SHP77 treated with DMSO at 0.1 percent for 48 hours (cell line): Measurements from ENCODE around the gene RALGAPB.

Source experiments
- DNase-seq: peaks from one replicate; lab custom pipeline; 2025; lab: John Stamatoyannopoulos, UW

RALGAPB gene

DNA sequence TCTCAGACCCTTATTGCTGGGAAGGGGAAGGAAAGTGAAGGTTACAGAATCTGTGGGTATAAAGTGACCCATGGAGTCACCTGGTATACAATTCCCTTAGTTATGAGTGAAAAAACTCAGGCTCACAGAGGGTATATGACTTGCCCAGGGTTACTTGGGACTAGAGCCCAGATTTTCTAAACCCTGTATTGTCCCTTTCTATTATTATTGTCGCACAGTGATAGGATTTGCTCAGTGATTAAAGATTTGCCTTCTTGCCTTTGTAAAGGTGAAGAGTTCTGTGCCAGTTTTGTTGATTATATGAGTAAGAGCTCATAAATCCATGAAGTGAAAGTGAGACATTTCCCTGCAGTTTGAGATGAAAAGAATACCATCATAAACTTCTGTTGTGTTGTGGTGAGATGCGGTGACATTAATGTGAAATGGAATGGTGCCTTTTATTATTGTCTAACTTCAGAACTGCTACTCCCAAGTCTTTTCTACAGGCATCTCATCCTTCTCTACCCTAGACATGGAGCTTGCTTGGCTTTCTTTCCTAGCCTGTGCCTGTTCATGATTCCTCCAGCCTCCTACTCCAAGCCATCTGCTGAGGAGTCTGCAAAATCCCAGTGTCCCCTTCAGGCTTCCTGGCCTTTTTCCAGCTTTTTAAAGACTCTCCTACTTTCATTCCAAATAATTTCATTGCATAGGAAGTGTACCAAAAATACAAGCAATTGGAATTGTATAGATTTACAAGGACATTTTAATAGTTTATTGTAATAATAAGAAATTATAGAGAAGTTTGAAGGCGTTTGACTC lies 74.8 kb downstream of the RALGAPB start:
- no peak for DNase-seq

DNA sequence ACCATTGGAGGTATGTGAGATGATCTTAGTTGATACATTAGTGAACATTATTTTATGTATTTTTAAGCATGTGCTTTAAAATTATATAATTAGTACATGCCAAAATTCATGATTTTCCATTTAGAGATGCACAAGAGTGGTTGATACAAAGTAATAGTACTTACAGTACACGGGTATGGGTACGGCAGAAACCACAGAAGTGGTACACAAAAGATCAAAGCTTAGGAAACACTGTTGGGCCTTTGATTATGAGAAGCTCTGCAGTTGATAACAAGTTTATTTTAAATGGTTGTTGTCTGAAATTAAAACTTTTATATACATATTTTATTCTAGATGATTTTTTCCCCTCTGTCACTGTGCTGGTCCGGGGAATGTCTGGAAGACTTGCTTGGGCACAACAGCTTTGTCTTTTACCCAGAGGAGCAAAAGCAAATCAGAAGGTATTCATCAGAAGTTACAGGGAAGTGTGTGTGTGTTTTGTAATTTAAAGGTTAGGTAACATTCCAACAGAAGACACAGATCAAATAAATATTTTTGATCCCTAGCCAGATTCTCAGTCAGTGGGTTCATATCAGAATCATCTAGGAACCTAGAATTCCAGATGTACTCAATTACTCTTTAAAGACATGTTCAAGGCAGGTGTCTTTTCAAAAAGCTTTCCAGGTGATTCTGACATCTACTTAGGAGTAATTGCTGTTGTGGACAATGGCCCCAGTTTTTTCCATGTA lies 75.9 kb downstream of the RALGAPB start:
- no peak for DNase-seq

DNA sequence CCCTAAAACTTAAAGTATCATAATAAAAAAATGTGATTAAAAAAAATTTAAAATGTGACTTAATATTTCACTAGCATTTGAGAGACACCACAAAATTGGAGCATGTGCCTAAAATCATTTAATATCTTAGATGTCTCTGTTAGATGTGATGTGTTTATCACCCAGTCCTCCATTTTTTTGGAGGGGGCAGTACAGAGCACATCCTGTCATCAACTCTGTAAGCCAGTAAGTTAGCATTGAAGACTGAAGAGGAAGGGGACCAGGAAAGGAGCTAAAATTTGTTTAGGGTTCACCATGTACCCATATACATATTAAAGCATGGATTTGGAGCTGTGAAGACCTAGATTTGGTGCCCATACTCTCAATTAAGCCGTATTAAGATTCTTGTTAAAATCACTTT lies 77.6 kb downstream of the RALGAPB start:
- no peak for DNase-seq

DNA sequence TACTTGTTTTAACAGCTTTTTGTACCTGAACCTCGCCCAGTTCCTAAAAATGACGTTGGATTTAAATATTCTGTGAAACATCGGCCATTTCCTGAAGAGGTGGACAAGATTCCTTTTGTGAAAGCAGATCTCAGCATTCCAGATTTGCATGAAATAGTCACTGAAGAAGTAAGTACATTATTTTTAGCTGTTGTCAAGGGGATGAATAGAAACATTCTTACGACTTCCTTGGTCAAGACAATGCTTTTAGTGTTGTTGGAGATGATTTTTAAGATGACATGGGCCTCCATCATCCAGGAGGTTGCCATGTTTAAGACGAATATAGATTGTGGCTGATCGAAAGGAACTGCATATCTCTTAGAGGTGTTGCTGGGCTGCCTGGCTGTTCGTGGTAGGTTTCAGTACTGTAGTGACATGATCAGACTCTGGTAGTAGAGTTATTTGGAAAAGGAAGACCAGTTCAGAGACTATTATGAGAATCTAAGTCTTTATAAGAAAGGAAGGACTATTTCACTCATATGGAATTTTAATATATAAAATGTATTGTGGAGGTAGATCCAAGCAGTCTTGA lies 78.5 kb downstream of the RALGAPB start:
- no peak for DNase-seq

DNA sequence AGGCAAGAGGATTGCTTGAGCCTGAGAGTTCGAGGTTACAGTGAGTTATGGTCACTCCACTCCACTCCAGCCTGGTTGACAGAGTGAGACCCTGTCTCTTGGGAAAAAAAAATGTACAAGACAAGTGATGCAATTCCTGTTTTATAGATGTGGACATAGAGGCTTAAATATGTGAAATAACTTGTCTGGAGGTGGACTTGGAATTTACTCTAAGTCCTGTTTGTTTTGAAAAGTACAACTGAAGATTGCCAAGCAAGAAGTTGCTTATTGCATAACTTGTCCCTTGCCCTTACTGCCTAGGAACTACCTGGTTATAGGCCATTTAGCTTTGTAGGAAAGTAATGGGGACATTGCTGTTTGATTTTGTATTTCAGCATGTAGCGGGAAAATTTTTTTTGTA lies 82.3 kb downstream of the RALGAPB start:
- no peak for DNase-seq

DNA sequence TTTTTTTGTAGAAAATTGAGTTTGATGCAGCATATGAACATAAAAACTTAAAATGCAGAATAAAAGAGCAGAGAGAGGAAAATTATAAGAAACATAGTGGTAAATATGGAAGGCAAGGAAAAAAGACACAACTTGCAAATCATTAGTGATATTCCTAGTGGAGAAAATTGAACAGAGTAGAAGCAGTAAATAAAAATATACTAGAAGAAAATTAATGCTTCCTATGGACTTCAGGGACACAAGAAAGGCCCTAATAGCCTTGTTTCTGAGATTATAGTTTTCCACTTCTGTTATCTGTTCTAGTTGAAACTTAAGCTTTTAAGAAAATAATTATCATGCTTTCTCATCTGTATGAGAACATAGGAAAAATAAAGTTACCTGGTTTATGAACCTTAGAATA lies 82.8 kb downstream of the RALGAPB start:
- DNase-seq, result no peak

DNA sequence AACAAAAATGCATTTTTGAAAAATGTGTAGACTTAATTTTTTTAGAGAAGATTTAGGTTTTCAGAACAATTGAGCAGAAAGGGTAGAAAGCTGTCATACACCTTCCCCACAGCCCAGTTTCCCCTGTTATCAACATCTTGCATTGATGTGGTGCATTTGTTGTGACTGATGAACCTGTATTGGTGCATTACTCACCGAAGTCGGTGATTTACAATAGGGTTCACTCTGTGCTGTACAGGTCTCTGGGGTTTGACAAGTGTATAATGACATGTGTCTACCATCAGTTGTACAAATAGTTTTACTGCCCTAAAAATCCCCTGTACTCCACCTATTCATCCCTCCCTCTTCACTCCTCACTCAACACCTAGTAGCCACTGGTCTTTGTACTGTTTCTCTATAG lies 84.5 kb downstream of the RALGAPB start:
- no peak for DNase-seq

DNA sequence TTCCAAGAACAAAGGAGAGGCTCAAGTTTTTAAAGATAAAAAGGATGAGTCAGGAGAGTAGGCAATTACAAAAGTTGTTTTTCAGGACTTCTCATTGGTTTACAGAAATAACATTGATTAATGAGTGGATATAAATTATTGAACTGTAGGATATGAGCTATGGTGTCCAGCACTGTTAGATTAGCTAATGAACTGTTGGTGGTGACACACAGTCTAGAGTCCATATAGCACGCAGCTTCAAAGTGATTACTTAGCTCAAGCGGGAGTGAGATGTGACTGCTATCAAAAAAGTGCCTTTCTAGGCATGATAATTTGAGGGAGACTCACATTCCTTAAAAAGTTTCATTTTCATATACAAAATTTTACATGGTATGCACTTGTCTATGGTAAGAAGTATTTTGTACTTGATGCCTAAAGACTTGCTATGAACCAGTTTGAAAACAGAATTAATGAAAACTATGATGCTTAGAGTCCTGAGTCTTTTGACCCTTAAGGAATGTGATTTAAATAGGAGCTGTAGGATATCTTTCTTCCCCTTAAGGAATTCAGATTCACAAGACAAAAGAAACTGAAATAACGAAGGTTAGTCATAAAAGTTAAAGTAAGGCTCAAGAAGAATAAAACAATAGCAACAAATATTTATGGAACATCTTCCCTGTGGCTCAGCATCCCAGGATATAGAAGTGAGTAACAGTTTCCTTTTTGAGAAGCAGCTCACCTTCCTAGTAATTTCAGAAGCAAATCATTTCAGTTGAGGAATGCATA lies 86.1 kb downstream of the RALGAPB start:
- no peak for DNase-seq

DNA sequence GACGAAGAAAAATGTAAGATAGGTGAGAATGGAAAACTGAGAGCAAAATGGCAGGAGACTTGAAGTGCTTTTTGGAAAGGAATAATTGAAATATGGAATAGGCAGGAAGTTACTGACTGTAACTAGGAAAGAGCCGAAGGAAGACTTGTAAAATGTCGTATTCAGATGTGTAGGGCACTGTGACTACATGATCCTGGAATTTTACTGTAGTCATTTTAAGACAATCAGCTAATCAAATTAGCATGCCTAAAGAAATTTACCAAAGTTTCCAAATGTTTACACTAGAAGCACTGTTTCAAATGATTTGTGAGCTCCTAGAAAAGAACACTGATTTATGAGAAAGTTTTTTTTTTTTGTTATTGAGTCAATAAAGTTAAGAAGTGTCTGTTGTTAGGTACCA lies 87.1 kb downstream of the RALGAPB start:
- no peak for DNase-seq

DNA sequence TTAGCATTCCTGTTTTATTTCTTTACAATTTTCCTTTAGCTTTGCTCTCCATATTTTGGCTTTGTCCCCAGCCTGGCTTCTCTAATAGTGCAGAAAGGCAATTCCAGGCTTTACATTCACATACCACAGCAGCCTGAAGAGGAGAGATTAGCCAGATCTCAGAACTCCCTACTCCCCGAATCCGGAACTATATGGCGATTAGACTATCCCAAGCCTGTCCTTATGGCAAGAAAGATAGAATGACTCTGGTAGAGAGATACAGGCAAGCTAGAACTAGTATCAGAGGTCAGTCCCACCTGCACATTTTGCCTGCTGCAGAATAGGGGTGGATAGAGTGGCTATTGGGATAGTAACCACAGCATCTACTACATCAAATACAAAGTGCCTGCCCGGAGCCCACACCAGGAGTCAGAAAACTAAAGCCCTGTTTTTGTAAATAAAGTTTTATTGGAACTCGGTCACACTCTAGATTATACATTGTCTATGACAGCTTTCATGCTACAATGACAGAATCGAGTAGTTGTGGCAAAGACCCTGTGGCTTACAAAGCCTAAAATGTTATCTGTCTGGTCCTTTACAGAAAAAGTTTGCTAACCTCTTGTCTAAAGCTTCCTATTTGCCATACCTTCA lies 91.3 kb downstream of the RALGAPB start:
- DNase-seq, result no peak

DNA sequence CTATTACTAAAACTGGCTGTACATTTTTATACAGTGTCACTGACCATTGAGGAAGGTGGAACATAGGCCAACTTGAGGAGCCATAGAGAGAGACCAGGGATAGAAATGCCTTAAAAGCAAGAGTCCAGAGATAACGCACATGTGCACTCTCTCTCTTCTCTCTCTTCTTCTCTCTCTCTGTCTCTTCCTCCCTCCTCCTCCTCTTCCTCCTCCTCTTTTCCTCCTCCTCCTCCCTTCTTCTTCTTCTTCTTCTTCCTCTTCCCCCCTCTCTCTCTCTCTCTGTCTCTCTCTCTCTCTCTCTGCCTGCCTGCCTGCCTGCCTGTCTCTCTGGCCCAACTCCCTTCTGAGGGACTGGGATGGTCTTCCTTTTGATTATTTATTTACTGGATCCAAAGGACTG lies 92.0 kb downstream of the RALGAPB start:
- no peak for DNase-seq

DNA sequence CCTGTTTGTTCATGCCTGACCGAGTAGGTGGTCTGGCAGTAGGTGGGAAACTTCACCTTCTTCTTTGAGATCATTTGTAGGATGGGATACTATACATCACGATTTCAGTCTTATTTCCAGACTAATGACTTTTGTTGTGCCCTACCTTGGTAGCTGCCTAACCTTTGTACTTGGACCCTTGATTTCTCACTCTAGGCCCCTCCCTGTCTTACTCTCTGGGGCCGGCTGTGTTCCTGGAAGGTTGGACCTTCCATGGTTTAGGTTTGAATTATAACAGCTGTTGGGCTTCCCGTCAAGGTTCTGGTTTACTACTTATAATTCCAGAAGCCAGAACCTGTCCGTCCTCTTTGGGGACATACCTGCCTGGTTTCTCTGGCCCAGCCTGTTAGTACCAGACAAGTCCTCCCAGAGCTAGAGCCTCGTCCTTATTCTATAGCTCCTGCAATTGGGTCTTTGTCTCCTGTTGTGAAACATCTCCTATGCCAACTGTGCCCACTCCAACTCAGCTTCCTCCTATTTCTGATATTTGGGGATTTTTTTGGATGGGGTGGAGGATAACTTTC lies 93.5 kb downstream of the RALGAPB start:
- DNase-seq, result no peak

DNA sequence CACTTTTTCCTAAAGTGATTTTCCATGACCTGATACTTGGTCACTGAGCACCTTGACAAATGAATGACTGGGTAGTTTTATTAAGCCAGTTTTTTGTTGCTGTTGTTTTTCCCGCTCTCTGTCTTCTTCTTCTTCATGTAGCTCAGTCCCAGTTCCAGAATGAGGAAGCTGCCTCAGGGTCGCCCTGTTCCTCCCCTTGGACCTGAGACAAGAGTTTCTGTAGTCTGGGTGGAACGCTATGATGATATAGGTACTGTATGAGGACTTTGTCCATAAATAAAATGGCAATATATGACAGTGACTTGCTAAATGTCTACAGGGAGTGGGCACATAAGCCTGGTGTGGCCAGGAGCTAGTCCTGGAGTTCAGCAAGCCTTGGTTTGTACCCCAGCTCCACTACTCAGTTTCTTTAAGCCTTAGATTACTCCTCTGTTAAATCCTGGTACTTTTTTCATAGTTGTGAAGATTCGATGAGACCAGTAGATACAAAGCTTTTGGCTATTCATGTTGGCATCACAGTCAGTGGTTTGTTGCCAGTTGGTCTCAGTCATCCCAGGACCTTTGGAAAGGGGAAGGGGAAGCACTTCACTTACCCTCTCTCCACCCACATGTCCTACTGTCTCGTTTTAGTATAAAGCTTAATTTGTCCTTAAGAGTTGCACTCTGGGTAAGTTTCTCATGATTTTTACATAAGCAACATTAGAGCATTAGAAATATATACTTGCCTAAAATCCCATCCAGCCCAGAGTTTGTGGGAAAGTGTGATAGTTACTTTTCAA lies 97.3 kb downstream of the RALGAPB start:
- DNase-seq, result no peak

DNA sequence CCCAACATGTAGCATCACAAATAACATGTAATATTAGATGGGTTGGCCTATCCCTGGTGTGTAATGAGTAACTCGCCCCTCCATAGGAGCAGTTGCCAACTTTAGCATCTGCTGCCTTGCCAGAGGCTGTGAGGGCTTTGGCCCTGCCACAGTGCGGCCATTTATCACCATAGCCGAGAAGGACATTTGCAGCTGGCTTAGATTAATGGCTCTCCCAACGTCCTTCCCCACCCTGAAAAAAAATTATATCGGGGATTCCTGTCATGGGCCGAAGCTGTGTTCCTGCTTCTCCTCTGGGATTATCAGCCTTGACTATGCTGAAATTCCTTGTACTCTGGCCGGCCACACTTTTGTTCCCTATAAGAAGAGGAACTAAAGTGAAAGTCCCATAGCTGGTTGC lies 100.8 kb downstream of the RALGAPB start:
- DNase-seq, result no peak

DNA sequence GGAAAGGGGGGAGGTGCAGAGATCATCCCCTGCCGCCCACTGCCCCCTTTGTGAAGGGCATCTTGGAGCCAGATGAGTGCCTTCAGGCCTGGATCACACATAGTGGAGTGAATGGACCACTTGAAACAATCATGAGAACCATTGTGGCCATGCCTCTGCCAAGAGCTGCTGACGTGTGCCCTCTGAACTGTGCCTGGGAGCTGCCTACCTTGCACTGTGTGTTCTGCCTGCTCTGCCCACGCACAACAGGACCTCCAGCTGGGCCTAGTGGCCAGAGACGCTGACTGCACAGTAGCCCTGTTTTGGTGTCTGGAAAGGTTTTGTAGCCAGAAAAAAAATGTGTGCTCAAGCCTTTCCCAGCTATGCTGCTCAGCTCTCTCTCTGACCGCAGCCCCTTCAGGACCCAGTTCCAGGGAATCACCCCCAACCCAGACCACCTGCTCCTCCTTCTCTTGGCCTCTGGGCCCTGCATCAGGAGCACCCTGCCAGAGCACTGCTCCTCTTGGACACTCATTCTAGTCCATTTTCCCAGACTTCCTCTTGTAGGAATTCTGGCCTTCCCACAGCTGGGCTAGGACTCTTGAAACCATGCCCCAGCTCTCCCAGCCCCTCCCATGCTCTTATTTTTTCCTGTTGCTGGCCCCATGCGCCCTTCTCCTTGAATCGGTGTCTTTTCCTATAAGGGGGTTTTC lies 106.7 kb downstream of the RALGAPB start:
- DNase-seq, result no peak

DNA sequence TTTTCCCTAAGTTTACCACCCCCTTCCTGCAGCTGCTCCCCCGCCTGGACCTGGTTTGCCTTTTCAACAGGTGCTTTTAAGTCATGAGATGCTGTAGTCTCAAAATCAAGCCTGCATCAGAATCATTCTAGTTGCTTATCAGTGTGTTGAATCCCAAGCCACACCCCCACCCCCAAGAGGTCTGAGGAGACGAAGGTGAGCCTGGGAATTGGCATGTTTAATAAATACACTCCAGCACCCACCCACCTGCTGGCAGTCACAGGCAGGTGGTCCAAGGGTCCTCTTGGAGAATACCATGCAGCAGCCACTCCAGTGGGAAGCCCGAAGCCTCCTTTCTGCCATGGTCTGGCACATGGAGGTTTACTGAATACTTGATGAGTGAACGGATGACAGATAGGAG lies 107.3 kb downstream of the RALGAPB start:
- no peak for DNase-seq

DNA sequence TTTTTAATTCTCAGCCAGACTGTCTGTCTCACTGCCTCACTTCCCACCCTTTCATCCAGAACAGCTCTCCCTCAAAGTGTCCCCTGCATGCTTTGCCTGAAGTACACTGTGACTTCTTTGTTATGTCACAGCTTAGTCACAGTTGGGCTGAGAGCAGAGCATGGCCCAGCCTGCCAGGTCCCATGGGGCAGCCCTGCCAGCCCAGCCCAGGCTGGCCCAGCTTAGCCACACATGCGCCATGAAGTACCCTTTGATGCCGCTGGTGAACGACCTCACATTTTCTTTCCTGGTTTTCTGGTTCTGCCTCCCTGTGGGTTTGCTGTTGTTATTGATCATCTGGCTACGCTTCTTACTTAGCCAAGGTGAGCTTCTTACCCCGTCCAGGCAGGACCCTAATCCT lies 108.4 kb downstream of the RALGAPB start, which contains the start of gene ADIG:
ADIG (plus strand) TSS at position 185 of the 400 bp plus-strand sequence; CDS start at position 239, 54 bp downstream.
- DNase-seq, result no peak

DNA sequence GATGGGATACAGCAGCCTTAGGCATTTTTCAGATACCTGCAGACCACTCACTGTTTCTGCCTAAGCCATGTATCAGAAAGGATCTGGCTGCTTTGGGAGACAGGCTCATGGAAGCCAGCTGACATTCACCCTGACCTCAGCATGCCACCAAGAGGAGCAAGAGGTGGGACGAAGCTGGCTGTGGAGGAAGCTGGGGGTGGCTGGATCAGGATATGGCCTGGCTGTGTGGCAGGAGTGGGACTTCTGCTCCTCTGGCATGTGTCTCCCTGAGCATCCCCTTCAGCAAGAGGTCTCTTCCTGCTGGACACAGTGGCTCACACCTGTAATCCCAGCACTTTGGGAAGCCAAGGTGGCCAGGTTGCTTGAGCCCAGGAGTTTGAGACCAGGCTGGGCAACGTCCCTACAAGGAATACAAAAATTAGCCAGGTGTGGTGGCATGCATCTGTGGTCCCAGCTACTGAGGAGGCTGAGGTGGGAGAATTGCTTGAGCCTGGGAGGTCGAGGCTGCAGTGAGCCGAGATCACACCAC lies 109.3 kb downstream of the RALGAPB start:
- no peak for DNase-seq

DNA sequence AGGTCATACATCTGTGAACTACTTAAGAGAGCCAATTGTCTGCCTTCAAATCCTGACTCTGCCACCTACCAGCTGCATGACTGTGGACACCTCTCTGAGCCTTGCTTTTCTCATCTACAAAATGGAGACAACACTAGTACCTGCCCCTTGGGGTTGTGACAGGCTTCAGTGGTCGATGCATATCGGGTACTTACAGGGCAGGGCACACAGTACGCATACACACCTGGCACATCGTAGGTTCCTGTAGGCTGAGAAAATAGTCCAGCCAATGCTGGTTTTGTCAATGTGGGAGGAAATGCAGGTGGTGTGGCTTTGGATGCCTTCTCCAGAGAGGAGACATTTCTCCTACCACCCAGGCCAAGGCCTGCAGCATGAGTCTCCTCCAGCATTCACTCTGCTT lies 110.7 kb downstream of the RALGAPB start:
- DNase-seq, result no peak
